Activated CD4-positive, alpha-beta T cell treated with anti-CD3 and anti-CD28 coated beads for 1 hour (primary cell): Measurements from ENCODE around the gene GPN1.
"Not testable (repeated sequence)": the region's sequence is repeated elsewhere in the genome, so short reads cannot be mapped to it uniquely, and the experiment has no call there.

Experiments
- DNase-seq: peaks from one replicate; pipeline ENCODE4 v3.0.0-alpha.2; 2020

The GPN1 gene

GRCh38 chr2:27627963-27628766 lies 685 bp upstream of the GPN1 start:
- no peak for DNase-seq

- not testable (repeated sequence) for DNase-seq
These were observed 1.4 kb downstream of the GPN1 start for GRCh38 chr2:27630257-27630656.

- DNase-seq, result no peak
These were observed 5.4 kb downstream of the GPN1 start for GRCh38 chr2:27634291-27634690.

GRCh38 chr2:27636766-27637165 lies 7.9 kb downstream of the GPN1 start:
- no peak for DNase-seq

GRCh38 chr2:27638037-27638637 lies 9.3 kb downstream of the GPN1 start:
- DNase-seq, result no peak

- no peak for DNase-seq
These were observed 9.9 kb downstream of the GPN1 start for GRCh38 chr2:27638709-27639108.

GRCh38 chr2:27640722-27641245 lies 11.9 kb downstream of the GPN1 start:
- DNase-seq, result no peak

- no peak for DNase-seq
These were observed 16.3 kb downstream of the GPN1 start for GRCh38 chr2:27645197-27645596.

GRCh38 chr2:27647289-27647688 lies 18.4 kb downstream of the GPN1 start:
- no peak for DNase-seq

GRCh38 chr2:27647737-27648136 lies 18.9 kb downstream of the GPN1 start:
- DNase-seq, result no peak

GRCh38 chr2:27651056-27651455 lies 22.2 kb downstream of the GPN1 start:
- no peak for DNase-seq

- no peak for DNase-seq
These were observed 23.5 kb downstream of the GPN1 start for GRCh38 chr2:27652341-27652740.

- no peak for DNase-seq
These were observed 23.9 kb downstream of the GPN1 start for GRCh38 chr2:27652790-27653189.

- no peak for DNase-seq
These were observed 24.5 kb downstream of the GPN1 start for GRCh38 chr2:27653397-27653796.

- no peak for DNase-seq
These were observed 26.5 kb downstream of the GPN1 start for GRCh38 chr2:27655155-27655951.

- no peak for DNase-seq
These were observed 32.5 kb downstream of the GPN1 start for GRCh38 chr2:27661371-27661770.

- DNase-seq, result peak; percentile 67
These were observed 34.7 kb downstream of the GPN1 start, which contains the start of the genes SLC4A1AP and SUPT7L for GRCh38 chr2:27663285-27664153. TSS of gene SLC4A1AP (plus strand) at chr2:27663889. CDS start at chr2:27663915, 26 bp downstream. TSS of gene SUPT7L (minus strand) at chr2:27663614. CDS start at chr2:27662192, 1,422 bp downstream.

GRCh38 chr2:27664154-27664574 lies 35.3 kb downstream of the GPN1 start:
- no peak for DNase-seq

GRCh38 chr2:27664622-27665363 lies 35.9 kb downstream of the GPN1 start:
- DNase-seq, result no peak

- DNase-seq, result no peak
These were observed 38.6 kb downstream of the GPN1 start for GRCh38 chr2:27667446-27667845.

- DNase-seq, result no peak
These were observed 42.4 kb downstream of the GPN1 start for GRCh38 chr2:27671235-27671634.
